HT-29 (cell line): ENCODE results near the gene KRTAP10-5. TPM values are rescaled to one million over a fixed set of nuclear protein-coding genes. Genes with fewer than 3 reads are reported as not detected.
"Not testable (repeated sequence)": the region's sequence is repeated elsewhere in the genome, so short reads cannot be mapped to it uniquely, and the experiment has no call there.

Source experiments
- DNase-seq: peaks from one replicate; pipeline ENCODE4 v3.0.0-alpha.2; 2015; ENCODE audit warnings: low spot score
- total RNA-seq: library from RNA; depleted of rRNA; stranded (reverse); fragments of >200 nt; shearing (Covaris generic); gene quantifications from 2 replicates; pipeline ENCODE4 v1.2.3, GENCODE V29; 2014

The KRTAP10-5 gene
- total RNA-seq, 1 experiment from 2014 or later = not detected

- DNase-seq = no peak
Measured at GRCh38 chr21:44571844-44572782, 8.3 kb downstream of the KRTAP10-5 start.

GRCh38 chr21:44571296-44571695 is 9.1 kb downstream of the KRTAP10-5 start:
- DNase-seq = no peak

- DNase-seq = no peak
Measured at GRCh38 chr21:44569861-44570517, 10.4 kb downstream of the KRTAP10-5 start.

- no peak for DNase-seq
Measured at GRCh38 chr21:44568667-44569556, 11.5 kb downstream of the KRTAP10-5 start.

- no peak for DNase-seq
Measured at GRCh38 chr21:44568261-44568660, 12.1 kb downstream of the KRTAP10-5 start.

- no peak for DNase-seq
Measured at GRCh38 chr21:44567481-44568171, 12.8 kb downstream of the KRTAP10-5 start.

GRCh38 chr21:44566403-44566802 is 14.0 kb downstream of the KRTAP10-5 start:
- no peak for DNase-seq

GRCh38 chr21:44564886-44565598 is 15.4 kb downstream of the KRTAP10-5 start:
- DNase-seq = no peak

GRCh38 chr21:44564099-44564498 is 16.3 kb downstream of the KRTAP10-5 start:
- DNase-seq = no peak

- no peak for DNase-seq
Measured at GRCh38 chr21:44558695-44559094, 21.7 kb downstream of the KRTAP10-5 start, which contains the start of gene KRTAP10-3. Gene KRTAP10-3 (minus strand): TSS chr21:44558795. CDS start chr21:44558715, 80 bp downstream.

- not testable (repeated sequence) for DNase-seq
Measured at GRCh38 chr21:44558329-44558675, 22.1 kb downstream of the KRTAP10-5 start.

GRCh38 chr21:44557491-44558328 is 22.7 kb downstream of the KRTAP10-5 start:
- DNase-seq = no peak

GRCh38 chr21:44556879-44557278 is 23.5 kb downstream of the KRTAP10-5 start:
- DNase-seq = no peak

GRCh38 chr21:44555200-44555875 is 25.1 kb downstream of the KRTAP10-5 start:
- DNase-seq = no peak

- DNase-seq = no peak
Measured at GRCh38 chr21:44552681-44553080, 27.7 kb downstream of the KRTAP10-5 start.

GRCh38 chr21:44552136-44552535 is 28.3 kb downstream of the KRTAP10-5 start:
- DNase-seq = no peak

- no peak for DNase-seq
Measured at GRCh38 chr21:44551340-44551961, 29.0 kb downstream of the KRTAP10-5 start, which contains the start of gene KRTAP10-2. Gene KRTAP10-2 (minus strand): TSS chr21:44551505. CDS start chr21:44551458, 47 bp downstream.

- DNase-seq = no peak
Measured at GRCh38 chr21:44550807-44551206, 29.6 kb downstream of the KRTAP10-5 start.
